ACHN (cell line): ENCODE measurements around the gene PAPPA.
A peak's percentile ranks its signal among the peaks of the same experiment; 100 is the strongest.

ENCODE experiments used
- DNase-seq: peaks from one replicate; pipeline ENCODE4 v3.0.0-alpha.2; 2015
- in situ Hi-C: cut with HindIII; loops from 2 replicates; pipeline ENCODE4 v1.10.0; 2017; ENCODE audit warnings: low sequenced_read_pairs, low pct_ligation_motif_present, low pct_unique_long_range_greater_than_20kb

PAPPA gene

GRCh38 chr9:116175614-116176013 lies 22.0 kb downstream of the PAPPA start:
- in situ Hi-C loops = no loop called here

GRCh38 chr9:116178481-116179211 lies 25.1 kb downstream of the PAPPA start:
- no peak for DNase-seq
- in situ Hi-C loops = no loop called here

More at GRCh38 chr9:116175614-116176013, 22.0 kb downstream of the PAPPA start:
- no peak for DNase-seq

GRCh38 chr9:116179568-116179967 lies 26.0 kb downstream of the PAPPA start:
- DNase-seq = no peak
- in situ Hi-C loops = no loop called here

- no peak for DNase-seq
- in situ Hi-C loops = no loop called here
Observed at GRCh38 chr9:116181853-116182610, 28.4 kb downstream of the PAPPA start.

- in situ Hi-C loops = no loop called here
- DNase-seq = no peak
Observed at GRCh38 chr9:116182876-116183275, 29.3 kb downstream of the PAPPA start.

- in situ Hi-C loops = no loop called here
- DNase-seq = no peak
Observed at GRCh38 chr9:116187570-116188170, 34.1 kb downstream of the PAPPA start.

GRCh38 chr9:116189683-116190082 lies 36.1 kb downstream of the PAPPA start:
- no peak for DNase-seq
- in situ Hi-C loops = no loop called here

GRCh38 chr9:116190637-116191396 lies 37.2 kb downstream of the PAPPA start:
- in situ Hi-C loops = no loop called here

GRCh38 chr9:116191576-116192415 lies 38.2 kb downstream of the PAPPA start:
- no peak for DNase-seq
- in situ Hi-C loops = no loop called here

More at GRCh38 chr9:116190637-116191396, 37.2 kb downstream of the PAPPA start:
- no peak for DNase-seq

GRCh38 chr9:116193636-116194035 lies 40.0 kb downstream of the PAPPA start:
- in situ Hi-C loops = no loop called here
- peak; percentile 40 for DNase-seq

GRCh38 chr9:116196806-116197205 lies 43.2 kb downstream of the PAPPA start:
- DNase-seq = no peak
- in situ Hi-C loops = no loop called here

GRCh38 chr9:116198344-116198743 lies 44.8 kb downstream of the PAPPA start:
- DNase-seq = no peak
- in situ Hi-C loops = no loop called here

- in situ Hi-C loops = no loop called here
- no peak for DNase-seq
Observed at GRCh38 chr9:116202219-116202912, 48.8 kb downstream of the PAPPA start.

GRCh38 chr9:116204252-116204882 lies 50.8 kb downstream of the PAPPA start:
- in situ Hi-C loops = no loop called here

GRCh38 chr9:116207371-116208111 lies 54.0 kb downstream of the PAPPA start:
- in situ Hi-C loops = no loop called here

More at GRCh38 chr9:116204252-116204882, 50.8 kb downstream of the PAPPA start:
- no peak for DNase-seq

GRCh38 chr9:116208417-116209232 lies 55.0 kb downstream of the PAPPA start:
- DNase-seq = no peak
- in situ Hi-C loops = no loop called here

More at GRCh38 chr9:116207371-116208111, 54.0 kb downstream of the PAPPA start:
- no peak for DNase-seq
